IMR-90 (cell line): ENCODE measurements around the gene SERPING1. TPM values are rescaled to one million over a fixed set of nuclear protein-coding genes. Genes with fewer than 3 reads are reported as not detected.

ENCODE experiments used
- ATAC-seq: fragments of 200-7000 bp; cut with Tn5 transposase; 2 replicates; pipeline ENCODE4 v1.9.1; 2020; ENCODE audit warnings: low read depth, mild to moderate bottlenecking, moderate library complexity
- BruUV-seq: library from RNA; stranded (reverse); fragments of 400-500 nt; replicated peaks from 2 replicates; lab custom pipeline; 2021; lab: Mats Ljungman, UMichigan
- CTCF ChIA-PET: fragments of 300-600 bp; formaldehyde crosslinking; extraction: SDS; loops from one replicate; lab custom pipeline; 2021; ENCODE audit warnings: antibody characterized with exemption; lab: Yijun Ruan, JAX
- POLR2A ChIA-PET: fragments of 300-600 bp; sonication (Branson Sonifier 250); formaldehyde crosslinking; loops from one replicate; lab custom pipeline; 2022; ENCODE audit warnings: antibody characterized with exemption; ENCODE audit not compliant: unreplicated experiment; lab: Charles Lee
- DNase-seq: peaks from one replicate; pipeline ENCODE4 v3.0.0; 2013
- H2AFZ ChIP-seq: replicated peaks from 2 replicates; pipeline ENCODE3; 2013; ENCODE audit warnings: low read length, mild to moderate bottlenecking; ENCODE audit not compliant: poor library complexity
- H2AK5ac ChIP-seq: 2 replicates; pipeline ENCODE4 v1.6.1; 2013; ENCODE audit warnings: low read depth, low read length, inconsistent platforms
- H2AK9ac ChIP-seq: replicated peaks from 2 replicates; pipeline ENCODE3; 2013; ENCODE audit warnings: mild to moderate bottlenecking, low read depth, low read length, moderate library complexity; ENCODE audit not compliant: poor library complexity
- H2BK120ac ChIP-seq: 2 replicates; pipeline ENCODE4 v1.6.1; 2013; ENCODE audit warnings: low read depth, low read length, inconsistent platforms
- H2BK15ac ChIP-seq: 3 replicates; pipeline ENCODE4 v1.6.1; 2013; ENCODE audit warnings: low read depth, low read length, inconsistent platforms
- H2BK20ac ChIP-seq: 2 replicates; pipeline ENCODE4 v1.6.1; 2013; ENCODE audit warnings: low read depth, mild to moderate bottlenecking, inconsistent platforms, low read length, moderate library complexity
- H2BK5ac ChIP-seq: 2 replicates; pipeline ENCODE4 v1.6.1; 2013; ENCODE audit warnings: mild to moderate bottlenecking, low read depth, low read length, inconsistent platforms; ENCODE audit not compliant: poor library complexity, severe bottlenecking
- H3K14ac ChIP-seq: replicated peaks from 2 replicates; pipeline ENCODE4 v1.6.1; 2013; ENCODE audit warnings: low read depth, low read length, inconsistent platforms
- H3K18ac ChIP-seq: 2 replicates; pipeline ENCODE4 v1.6.1; 2013; ENCODE audit warnings: low read depth, low read length, control low read depth
- H3K23ac ChIP-seq: 2 replicates; pipeline ENCODE4 v1.6.1; 2013; ENCODE audit warnings: low read depth, low read length, inconsistent platforms
- H3K27ac ChIP-seq: 2 replicates; pipeline ENCODE4 v1.5.1; 2013; ENCODE audit warnings: mild to moderate bottlenecking, control low read depth, low read length; ENCODE audit not compliant: insufficient read depth
- H3K27me3 ChIP-seq: 2 replicates; pipeline ENCODE4 v1.6.1; 2013; ENCODE audit warnings: low read length; ENCODE audit not compliant: control insufficient read depth, insufficient read depth
- H3K36me3 ChIP-seq: 2 replicates; pipeline ENCODE4 v1.6.1; 2013; ENCODE audit warnings: low read length, mixed read lengths; ENCODE audit not compliant: control insufficient read depth, insufficient read depth
- H3K4ac ChIP-seq: 2 replicates; pipeline ENCODE4 v1.6.1; 2013; ENCODE audit warnings: low read depth, low read length, inconsistent platforms
- H3K4me1 ChIP-seq: 2 replicates; pipeline ENCODE4 v1.6.1; 2013; ENCODE audit warnings: low read length, mixed read lengths; ENCODE audit not compliant: control insufficient read depth, insufficient read depth
- H3K4me2 ChIP-seq: 2 replicates; pipeline ENCODE4 v1.6.1; 2013; ENCODE audit warnings: low read depth, mild to moderate bottlenecking, control low read depth, low read length, moderate library complexity
- H3K4me3 ChIP-seq: 2 replicates; pipeline ENCODE4 v1.5.1; 2013; ENCODE audit warnings: low read depth, mild to moderate bottlenecking, control low read depth, low read length, moderate library complexity; ENCODE audit not compliant: insufficient read depth
- H3K56ac ChIP-seq: 2 replicates; pipeline ENCODE4 v1.6.1; 2013; ENCODE audit warnings: low read length, inconsistent platforms; ENCODE audit not compliant: insufficient read depth; ENCODE audit errors: extremely low read depth
- H3K79me1 ChIP-seq, 2 experiments: 2 replicates each; pipeline ENCODE4 v1.6.1; 2013; ENCODE audit warnings: low read length in 2 of 2, inconsistent platforms in 1 of 2, low read depth in 1 of 2
- H3K9ac ChIP-seq: 2 replicates; pipeline ENCODE4 v1.6.1; 2013; ENCODE audit warnings: low read depth, low read length, control low read depth
- H3K9me1 ChIP-seq: 2 replicates; pipeline ENCODE4 v1.6.1; 2013; ENCODE audit warnings: low read length, inconsistent platforms; ENCODE audit not compliant: insufficient read depth
- H3K9me3 ChIP-seq: 2 replicates; pipeline ENCODE4 v1.6.1; 2013; ENCODE audit warnings: low read length; ENCODE audit not compliant: control insufficient read depth, insufficient read depth
- H4K20me1 ChIP-seq: 2 replicates; pipeline ENCODE4 v1.6.1; 2013; ENCODE audit warnings: low read length, inconsistent platforms; ENCODE audit not compliant: insufficient read depth
- H4K5ac ChIP-seq: 2 replicates; pipeline ENCODE4 v1.6.1; 2013; ENCODE audit warnings: mild to moderate bottlenecking, low read depth, low read length, control low read depth
- H4K8ac ChIP-seq, 2 experiments: 2 replicates each; pipeline ENCODE4 v1.6.1; 2013; ENCODE audit warnings: low read depth in 2 of 2, low read length in 2 of 2, control low read depth in 1 of 2, inconsistent platforms in 1 of 2
- H4K91ac ChIP-seq: 2 replicates; pipeline ENCODE4 v1.6.1; 2013; ENCODE audit warnings: low read depth, low read length, inconsistent platforms; ENCODE audit not compliant: insufficient read depth
- BHLHE40 ChIP-seq: fragments of 150-350 bp; IDR thresholded peaks from 2 replicates; pipeline ENCODE4 v1.6.1; 2016; ENCODE audit warnings: mild to moderate bottlenecking, low read depth, low read length
- CEBPB ChIP-seq: IDR thresholded peaks from 2 replicates; pipeline ENCODE4 v1.6.1; 2012; ENCODE audit warnings: low read depth, low read length, improper control_type of control experiment
- CHD1 ChIP-seq: IDR thresholded peaks from 2 replicates; pipeline ENCODE4 v1.6.1; 2012; ENCODE audit warnings: low read depth, low read length, improper control_type of control experiment
- CTCF ChIP-seq: conservative IDR thresholded peaks from 2 replicates; pipeline ENCODE4 v1.5.1; 2012; ENCODE audit warnings: mild to moderate bottlenecking, low read depth, low read length, improper control_type of control experiment
- ELK1 ChIP-seq: fragments of 150-350 bp; IDR thresholded peaks from 2 replicates; pipeline ENCODE4 v1.6.1; 2016; ENCODE audit warnings: low read depth, mild to moderate bottlenecking, low read length, moderate library complexity, borderline replicate concordance
- FOS ChIP-seq: fragments of 150-350 bp; IDR thresholded peaks from 2 replicates; pipeline ENCODE4 v1.6.1; 2016; ENCODE audit warnings: low read depth, low read length
- MAFK ChIP-seq: IDR thresholded peaks from 2 replicates; pipeline ENCODE4 v1.6.1; 2012; ENCODE audit warnings: low read depth, low read length, improper control_type of control experiment
- MAZ ChIP-seq: IDR thresholded peaks from 2 replicates; pipeline ENCODE4 v1.6.1; 2012; ENCODE audit warnings: low read depth, mild to moderate bottlenecking, low read length, improper control_type of control experiment, moderate library complexity, borderline replicate concordance
- MXI1 ChIP-seq: IDR thresholded peaks from 2 replicates; pipeline ENCODE4 v1.6.1; 2012; ENCODE audit warnings: low read depth, mild to moderate bottlenecking, low read length, moderate library complexity, borderline replicate concordance
- NFE2L2 ChIP-seq: fragments of 150-350 bp; IDR thresholded peaks from 2 replicates; pipeline ENCODE4 v1.6.1; 2016; ENCODE audit warnings: low read depth, mild to moderate bottlenecking, low read length
- POLR2A ChIP-seq: IDR thresholded peaks from 2 replicates; pipeline ENCODE4 v1.6.1; 2012; ENCODE audit warnings: mild to moderate bottlenecking, low read depth, low read length
- RAD21 ChIP-seq: IDR thresholded peaks from 2 replicates; pipeline ENCODE4 v1.6.1; 2012; ENCODE audit warnings: low read length, improper control_type of control experiment
- RCOR1 ChIP-seq: IDR thresholded peaks from 2 replicates; pipeline ENCODE4 v1.6.1; 2012; ENCODE audit warnings: mild to moderate bottlenecking, low read length, improper control_type of control experiment; ENCODE audit not compliant: insufficient replicate concordance
- RFX5 ChIP-seq: IDR thresholded peaks from 2 replicates; pipeline ENCODE4 v1.8.0; 2012; ENCODE audit warnings: low read depth, mild to moderate bottlenecking, low read length, moderate library complexity
- SMC3 ChIP-seq: fragments of 150-350 bp; IDR thresholded peaks from 2 replicates; pipeline ENCODE4 v1.6.1; 2016; ENCODE audit warnings: low read depth, mild to moderate bottlenecking, antibody characterized with exemption, low read length, moderate library complexity
- USF2 ChIP-seq: fragments of 150-350 bp; IDR thresholded peaks from 2 replicates; pipeline ENCODE4 v1.6.1; 2017; ENCODE audit warnings: mild to moderate bottlenecking, antibody characterized with exemption, low read length, low read depth
- WGBS, 2 experiments: methylation state at CpG; one replicate each; pipeline versions ENCODE4 v1.1.5 to v1.1.7; 2013; ENCODE audit warnings: missing lambda C conversion rate in 2 of 2; ENCODE audit not compliant: insufficient read length in 1 of 2; ENCODE audit errors: extremely low coverage in 2 of 2; 5-methylcytosine and 5-hydroxymethylcytosine counted together
- dilution Hi-C: fragments of 300-500 bp; cut with HindIII; formaldehyde crosslinking; loops from one replicate; pipeline ENCODE4 v1.14.3; 2018; ENCODE audit warnings: low sequenced_read_pairs; ENCODE audit not compliant: unreplicated experiment
- in situ Hi-C: fragments of 300-500 bp; cut with MboI; formaldehyde crosslinking; loops from 3 replicates; pipeline ENCODE4 v1.14.3; 2019; ENCODE audit warnings: low sequenced_read_pairs, inconsistent platforms, mixed read lengths
- intact Hi-C: fragments of 100-400 bp; cut with micrococcal nuclease; formaldehyde crosslinking; loops from 2 replicates; pipeline ENCODE4 v1.10.0; 2022
- polyA plus RNA-seq, 3 experiments: library from polyadenylated mRNA; depleted of rRNA; stranded (reverse); fragments of >200 nt; gene quantifications; 2 replicates each; pipeline ENCODE4 v1.2.3, GENCODE V29; 2012; ENCODE audit warnings: low replicate concordance in 1 of 3
- total RNA-seq: library from RNA; depleted of rRNA; stranded (reverse); fragments of >200 nt; gene quantifications from 2 replicates; pipeline ENCODE4 v1.2.3, GENCODE V29; 2012

The SERPING1 gene
- total and polyA plus RNA-seq, 2 of the 4 experiments (the other 2 are of a cell fraction): 2.0 to 30.7 TPM

GRCh38 chr11:57574061-57574460 lies 23.4 kb upstream of the SERPING1 start:
- DNase-seq (no peak), ATAC-seq (no peak)
- H3K4me3 ChIP-seq: no peak overlapping the region
- no peak overlapping the region for H2BK15ac ChIP-seq
- no peak overlapping the region for H2BK120ac ChIP-seq
- peaks cover 5% of the 10 kb centered on the region for H3K4me1 ChIP-seq
- no peak overlapping the region for H4K8ac ChIP-seq
- H3K18ac ChIP-seq: no peak overlapping the region
- ChIA-PET POLR2A (no interaction called here), CTCF (no interaction called here)
- no peak overlapping the region for H2AK9ac ChIP-seq
- H3K9me1 ChIP-seq: peaks cover 4% of the 10 kb centered on the region; the same call in 1 of the 2 replicates
- no peaks in the 10 kb centered on the region for H4K20me1 ChIP-seq
- no peak overlapping the region for H3K4ac ChIP-seq
- no peak overlapping the region for H3K4me2 ChIP-seq
- H2AFZ ChIP-seq: no peak overlapping the region
- no peak overlapping the region for H4K5ac ChIP-seq
- dilution Hi-C loops (no loop called here), in situ Hi-C loops (no loop called here), intact Hi-C loops (no loop called here)
- no peak for TF ChIP-seq MXI1
- TF ChIP-seq RAD21: no peak
- no peak for TF ChIP-seq POLR2A
- TF ChIP-seq CHD1: no peak
- no peak for TF ChIP-seq BHLHE40
- no peak for TF ChIP-seq RCOR1
- TF ChIP-seq ELK1: no peak
- no peak for TF ChIP-seq RFX5
- no peak for TF ChIP-seq USF2
- TF ChIP-seq MAZ: no peak
- TF ChIP-seq SMC3: no peak
- no peak for TF ChIP-seq CTCF
- TF ChIP-seq MAFK: no peak
- TF ChIP-seq NFE2L2: no peak
- no peak for TF ChIP-seq FOS
- no peak for TF ChIP-seq CEBPB
- H3K9ac ChIP-seq: no peak overlapping the region
- no TSS peak for BruUV-seq
- no peak overlapping the region for H4K91ac ChIP-seq
- no peak overlapping the region for H2BK5ac ChIP-seq
- no peak overlapping the region for H2AK5ac ChIP-seq
- 0% methylated on average over 2 of the region's 4 CpGs; no CpG with 5 or more reads in 1 of the 2 experiments for WGBS, 2 experiments
- no peak overlapping the region for H2BK20ac ChIP-seq
- no peaks in the 10 kb centered on the region for H3K9me3 ChIP-seq
- no peak overlapping the region for H3K23ac ChIP-seq
- no peak overlapping the region for H3K27ac ChIP-seq
- H3K56ac ChIP-seq: no peak overlapping the region
- H3K36me3 ChIP-seq: no peaks in the 10 kb centered on the region
- peaks cover 14% of the 10 kb centered on the region; the same call in 1 of the 2 replicates for H3K27me3 ChIP-seq
- no peak overlapping the region for H3K14ac ChIP-seq
- H3K79me1 ChIP-seq: no peaks in the 10 kb centered on the region
